PC-3 (cell line): Measurements from ENCODE around the gene RAB34. TPM values are rescaled to one million over a fixed set of nuclear protein-coding genes. Genes with fewer than 3 reads are reported as not detected.

ENCODE experiments used
- ATAC-seq: fragments of 200-7000 bp; cut with Tn5 transposase; 2 replicates; pipeline ENCODE4 v1.9.1; 2020; ENCODE audit warnings: mild to moderate bottlenecking, moderate library complexity
- BruUV-seq: library from RNA; stranded (reverse); fragments of 400-500 nt; replicated peaks from 2 replicates; lab custom pipeline; 2021; lab: Mats Ljungman, UMichigan
- CTCF ChIA-PET: fragments of 300-600 bp; sonication (Branson Sonifier 250); formaldehyde crosslinking; loops from one replicate; lab custom pipeline; 2022; ENCODE audit warnings: antibody characterized with exemption; lab: Charles Lee
- POLR2A ChIA-PET: fragments of 300-600 bp; sonication (Branson Sonifier 250); formaldehyde crosslinking; loops from one replicate; lab custom pipeline; 2022; ENCODE audit warnings: antibody characterized with exemption; ENCODE audit not compliant: unreplicated experiment; lab: Charles Lee
- DNase-seq: peaks from one replicate; pipeline ENCODE4 v3.0.0-alpha.2; 2015
- H2AFZ ChIP-seq: fragments of 300-600 bp; sonication (generic); 2 replicates; pipeline ENCODE4 v1.6.0; 2016; ENCODE audit warnings: antibody characterized with exemption, low read length
- H3F3A ChIP-seq: fragments of 300-600 bp; sonication (generic); one replicate; pipeline ENCODE4 v1.6.0; 2017; ENCODE audit warnings: antibody characterized with exemption, low read length, control low read depth, mild to moderate bottlenecking; ENCODE audit not compliant: unreplicated experiment
- H3K27ac ChIP-seq: fragments of 300-600 bp; sonication (generic); 2 replicates; pipeline ENCODE4 v1.5.1; 2016; ENCODE audit warnings: mild to moderate bottlenecking, low read length
- H3K27me3 ChIP-seq: fragments of 300-600 bp; sonication (generic); 2 replicates; pipeline ENCODE4 v1.6.1; 2016; ENCODE audit warnings: low read length, mixed read lengths
- H3K36me3 ChIP-seq: fragments of 300-600 bp; sonication (generic); 2 replicates; pipeline ENCODE4 v1.6.1; 2016; ENCODE audit warnings: low read depth, mixed run types, low read length, mixed read lengths
- H3K4me1 ChIP-seq: fragments of 300-600 bp; sonication (generic); 2 replicates; pipeline ENCODE4 v1.5.1; 2016; ENCODE audit warnings: low read length; ENCODE audit not compliant: insufficient read depth
- H3K4me2 ChIP-seq: fragments of 300-600 bp; sonication (generic); 2 replicates; pipeline ENCODE4 v1.6.0; 2016; ENCODE audit warnings: low read length
- H3K4me3 ChIP-seq: fragments of 300-600 bp; sonication (generic); 2 replicates; pipeline ENCODE4 v1.5.1; 2016; ENCODE audit warnings: mild to moderate bottlenecking, low read length, mixed read lengths
- H3K79me2 ChIP-seq: fragments of 300-600 bp; sonication (generic); 2 replicates; pipeline ENCODE4 v1.6.1; 2017; ENCODE audit warnings: low read length, mixed read lengths
- H3K9ac ChIP-seq: fragments of 300-600 bp; sonication (generic); 2 replicates; pipeline ENCODE4 v1.6.0; 2016; ENCODE audit warnings: mild to moderate bottlenecking, low read length
- H3K9me2 ChIP-seq: fragments of 300-600 bp; sonication (generic); replicated peaks from 2 replicates; pipeline ENCODE4 v1.6.1; 2016; ENCODE audit warnings: mixed run types, low read length, mixed read lengths
- H3K9me3 ChIP-seq: fragments of 300-600 bp; sonication (generic); 2 replicates; pipeline ENCODE4 v1.6.1; 2016; ENCODE audit warnings: low read length, mixed read lengths
- H4K20me1 ChIP-seq: fragments of 300-600 bp; sonication (generic); 2 replicates; pipeline ENCODE4 v1.6.1; 2016; ENCODE audit warnings: low read length, mixed read lengths
- EZH2 ChIP-seq: fragments of 300-600 bp; sonication (generic); IDR thresholded peaks from one replicate; pipeline ENCODE4 v1.6.1; 2017; ENCODE audit warnings: antibody characterized with exemption, mild to moderate bottlenecking, low read length; ENCODE audit not compliant: unreplicated experiment
- EZH2phosphoT487 ChIP-seq: fragments of 300-600 bp; sonication (generic); IDR thresholded peaks from 2 replicates; pipeline ENCODE4 v1.6.1; 2018; ENCODE audit warnings: mild to moderate bottlenecking, antibody characterized with exemption, low read length, borderline replicate concordance
- intact Hi-C: fragments of 100-400 bp; cut with micrococcal nuclease; formaldehyde crosslinking; loops from 2 replicates; pipeline ENCODE4 v1.9.0; 2023
- total RNA-seq: library from RNA; depleted of rRNA; stranded (reverse); fragments of >200 nt; gene quantifications from 2 replicates; pipeline ENCODE4 v1.2.3, GENCODE V29; 2014
- TF ChIP-seq, protein P1 (sequence below): fragments of 300-600 bp; sonication (generic); conservative IDR thresholded peaks from 2 replicates; pipeline ENCODE4 v1.5.1; 2017; ENCODE audit warnings: antibody characterized with exemption, low read depth, mild to moderate bottlenecking, low read length

The RAB34 gene
- total RNA-seq, 1 experiment from 2014 or later, result 211 TPM

DNA sequence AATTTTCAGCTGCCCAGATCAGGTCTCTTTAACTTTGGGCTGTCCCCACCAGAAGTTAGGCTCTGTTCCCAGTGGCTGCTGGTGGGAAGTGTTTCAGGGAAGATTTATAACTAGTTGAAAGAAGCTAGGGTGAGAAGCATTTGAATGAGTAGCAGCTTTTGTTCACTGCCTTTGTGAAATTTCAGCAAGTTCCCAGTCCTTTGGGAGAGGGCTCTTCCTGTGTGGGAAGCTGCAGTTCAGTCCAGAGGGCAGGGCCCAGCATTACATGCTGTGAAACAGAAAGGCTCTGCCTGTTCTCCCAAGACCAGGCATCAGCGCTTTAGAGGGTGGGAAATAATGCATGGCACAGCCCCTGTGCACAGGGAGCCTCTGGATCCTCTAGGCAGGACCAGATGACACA is 23.8 kb downstream of the RAB34 start:
- no peaks in the 10 kb centered on the region for H3K27me3 ChIP-seq
- BruUV-seq, result no TSS peak
- ChIA-PET CTCF (no interaction called here), POLR2A (no interaction called here)
- no peak overlapping the region for H3K27ac ChIP-seq
- H2AFZ ChIP-seq, result no peak overlapping the region
- H3K9ac ChIP-seq, result no peak overlapping the region
- H3K9me2 ChIP-seq, result no peaks in the 10 kb centered on the region
- peaks cover 51% of the 10 kb centered on the region for H3K36me3 ChIP-seq
- no peaks in the 10 kb centered on the region for H3K9me3 ChIP-seq
- intact Hi-C loops, result no loop called here
- no peaks in the 10 kb centered on the region for H4K20me1 ChIP-seq
- ATAC-seq, result no peak
- TF ChIP-seq EZH2phosphoT487 (no peak), EZH2 (no peak)
- TF ChIP-seq, protein P1, sequence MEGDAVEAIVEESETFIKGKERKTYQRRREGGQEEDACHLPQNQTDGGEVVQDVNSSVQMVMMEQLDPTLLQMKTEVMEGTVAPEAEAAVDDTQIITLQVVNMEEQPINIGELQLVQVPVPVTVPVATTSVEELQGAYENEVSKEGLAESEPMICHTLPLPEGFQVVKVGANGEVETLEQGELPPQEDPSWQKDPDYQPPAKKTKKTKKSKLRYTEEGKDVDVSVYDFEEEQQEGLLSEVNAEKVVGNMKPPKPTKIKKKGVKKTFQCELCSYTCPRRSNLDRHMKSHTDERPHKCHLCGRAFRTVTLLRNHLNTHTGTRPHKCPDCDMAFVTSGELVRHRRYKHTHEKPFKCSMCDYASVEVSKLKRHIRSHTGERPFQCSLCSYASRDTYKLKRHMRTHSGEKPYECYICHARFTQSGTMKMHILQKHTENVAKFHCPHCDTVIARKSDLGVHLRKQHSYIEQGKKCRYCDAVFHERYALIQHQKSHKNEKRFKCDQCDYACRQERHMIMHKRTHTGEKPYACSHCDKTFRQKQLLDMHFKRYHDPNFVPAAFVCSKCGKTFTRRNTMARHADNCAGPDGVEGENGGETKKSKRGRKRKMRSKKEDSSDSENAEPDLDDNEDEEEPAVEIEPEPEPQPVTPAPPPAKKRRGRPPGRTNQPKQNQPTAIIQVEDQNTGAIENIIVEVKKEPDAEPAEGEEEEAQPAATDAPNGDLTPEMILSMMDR, result no peak
- no peaks in the 10 kb centered on the region for H3F3A ChIP-seq
- no peak for DNase-seq
- H3K4me2 ChIP-seq, result no peak overlapping the region
- no peaks in the 10 kb centered on the region for H3K4me1 ChIP-seq
- no peaks in the 10 kb centered on the region for H3K79me2 ChIP-seq
- H3K4me3 ChIP-seq, result no peak overlapping the region

DNA sequence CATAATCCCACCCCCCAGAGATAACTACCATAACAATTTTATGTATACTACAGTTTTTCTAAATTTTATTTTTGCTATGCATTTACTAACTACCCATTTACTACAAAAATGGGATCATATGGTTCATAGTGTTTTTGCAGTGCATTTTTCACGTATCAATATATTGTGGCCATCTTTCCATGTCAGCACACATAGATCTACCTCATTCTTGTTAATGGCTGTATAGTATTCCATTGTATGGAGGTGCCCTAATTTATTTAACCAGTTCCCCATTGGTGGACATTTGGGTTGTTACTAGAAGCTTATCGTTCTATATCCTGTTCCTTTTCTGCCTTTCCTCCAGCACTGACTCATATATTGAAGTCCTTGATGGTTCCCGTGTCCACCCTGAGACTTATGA is 28.7 kb downstream of the RAB34 start:
- Histone ChIP-seq H3K9me3 (no peaks in the 10 kb centered on the region), H3F3A (no peaks in the 10 kb centered on the region), H3K4me2 (no peak overlapping the region), H4K20me1 (no peaks in the 10 kb centered on the region), H2AFZ (no peak overlapping the region), H3K27me3 (no peaks in the 10 kb centered on the region), H3K4me3 (no peak overlapping the region), H3K9ac (no peak overlapping the region), H3K27ac (no peak overlapping the region), H3K36me3 (peaks cover 55% of the 10 kb centered on the region), H3K79me2 (no peaks in the 10 kb centered on the region), H3K9me2 (no peaks in the 10 kb centered on the region), H3K4me1 (no peaks in the 10 kb centered on the region)
- ATAC-seq (no peak), DNase-seq (no peak)
- TF ChIP-seq, protein P1, result no peak
- TF ChIP-seq EZH2 (no peak), EZH2phosphoT487 (no peak)
- no TSS peak for BruUV-seq
- CTCF ChIA-PET, result no interaction called here
- POLR2A ChIA-PET, result no interaction called here
- intact Hi-C loops, result no loop called here

DNA sequence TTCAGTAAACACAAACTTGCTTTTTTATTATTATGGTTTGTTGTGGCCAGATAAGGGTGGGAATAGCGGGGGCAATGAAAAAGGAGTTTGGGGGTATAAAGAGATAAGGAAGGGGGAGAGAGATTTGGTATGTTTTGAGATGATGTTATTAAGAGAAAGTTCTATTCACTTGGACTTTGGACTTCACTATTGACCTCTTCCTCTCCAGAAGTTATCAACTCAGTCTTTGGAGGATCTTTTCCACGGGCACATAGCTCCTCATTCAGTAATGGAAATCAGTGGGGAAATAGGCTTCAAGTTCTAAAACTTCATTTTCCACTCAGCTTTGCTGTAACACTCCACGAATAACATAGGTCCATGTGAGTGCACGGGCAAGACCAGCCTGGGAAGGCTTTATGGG is 29.2 kb downstream of the RAB34 start:
- peaks cover 52% of the 10 kb centered on the region for H3K36me3 ChIP-seq
- H3K27ac ChIP-seq, result no peak overlapping the region
- H3K4me2 ChIP-seq, result no peak overlapping the region
- H3K9ac ChIP-seq, result no peak overlapping the region
- no peak for TF ChIP-seq EZH2
- H4K20me1 ChIP-seq, result no peaks in the 10 kb centered on the region
- H3K79me2 ChIP-seq, result no peaks in the 10 kb centered on the region
- H3K4me3 ChIP-seq, result no peak overlapping the region
- POLR2A ChIA-PET, result no interaction called here
- CTCF ChIA-PET, result no interaction called here
- intact Hi-C loops, result no loop called here
- no peaks in the 10 kb centered on the region for H3K9me2 ChIP-seq
- no TSS peak for BruUV-seq
- ATAC-seq (no peak), DNase-seq (no peak)
- H3K4me1 ChIP-seq, result no peaks in the 10 kb centered on the region
- no peaks in the 10 kb centered on the region for H3K27me3 ChIP-seq
- no peaks in the 10 kb centered on the region for H3K9me3 ChIP-seq
- no peak overlapping the region for H2AFZ ChIP-seq
- H3F3A ChIP-seq, result no peaks in the 10 kb centered on the region
